HCT116 (cell line): Measurements from ENCODE around the gene PACS2. TPM values are rescaled to one million over a fixed set of nuclear protein-coding genes. Genes with fewer than 3 reads are reported as not detected.

Experiments used
- ATAC-seq: fragments of 200-7000 bp; cut with Tn5 transposase; 2 replicates; pipeline ENCODE4 v1.9.1; 2020; ENCODE audit warnings: mild to moderate bottlenecking, moderate library complexity
- BruUV-seq: library from RNA; stranded (reverse); fragments of 400-500 nt; replicated peaks from 2 replicates; lab custom pipeline; 2021; lab: Mats Ljungman, UMichigan
- CTCF ChIA-PET: fragments of 300-600 bp; sonication (Branson Sonifier 250); formaldehyde crosslinking; loops from one replicate; lab custom pipeline; 2021; ENCODE audit warnings: antibody characterized with exemption; lab: Charles Lee
- POLR2A ChIA-PET: fragments of 300-600, 350-600 bp; sonication (Branson Sonifier 250); formaldehyde crosslinking; loops from one replicate; lab custom pipeline; 2021; ENCODE audit warnings: antibody characterized with exemption; lab: Charles Lee
- RAD21 ChIA-PET, 2 experiments: fragments of 300-600 bp; sonication (Branson Sonifier 250); formaldehyde crosslinking; loops; one replicate each; lab custom pipeline; 2023; ENCODE audit warnings: low total read pairs in 2 of 2; ENCODE audit not compliant: uncharacterized antibody in 2 of 2, unreplicated experiment in 2 of 2, low non-redundant PET in 1 of 2; lab: Charles Lee
- DNase-seq: peaks from one replicate; pipeline ENCODE4 v3.0.0-alpha.2; 2010; ENCODE audit warnings: low read depth, low spot score
- H2AFZ ChIP-seq: fragments of 200-600 bp; shearing (Covaris generic), sonication (generic); 2 replicates; pipeline ENCODE4 v1.6.1; 2017; ENCODE audit warnings: low read depth, mixed run types, mixed read lengths, antibody characterized with exemption, low read length; ENCODE audit not compliant: poor library complexity, severe bottlenecking
- H3K27ac ChIP-seq: 2 replicates; pipeline ENCODE4 v1.5.1; 2012; ENCODE audit warnings: low read depth, low read length
- H3K27me3 ChIP-seq: fragments of 200-600 bp; sonication (generic); 2 replicates; pipeline ENCODE4 v1.6.1; 2016; ENCODE audit warnings: mixed run types, low read length, mixed read lengths; ENCODE audit not compliant: insufficient read depth
- H3K36me3 ChIP-seq, 2 experiments: fragments of 200-500 bp in 1 of 2; fragments of 200-600 bp in 1 of 2; sonication (Bioruptor generic) in 1 of 2; sonication (generic) in 1 of 2; 2 replicates each; pipeline versions ENCODE4 v1.5.1 to v1.6.1; 2014 to 2016; ENCODE audit warnings: low read length in 2 of 2, inconsistent platforms in 1 of 2, mixed read lengths in 1 of 2, mixed run types in 1 of 2; ENCODE audit not compliant: insufficient read depth in 2 of 2, control insufficient read depth in 1 of 2
- H3K4me1 ChIP-seq, 2 experiments: fragments of 200-600 bp in 1 of 2; sonication (generic) in 1 of 2; 2 replicates each; pipeline versions ENCODE4 v1.5.1 to v1.6.1; 2012 to 2017; ENCODE audit warnings: low read length in 2 of 2, inconsistent platforms in 1 of 2, mild to moderate bottlenecking in 1 of 2, mixed read lengths in 1 of 2, mixed run types in 1 of 2, moderate library complexity in 1 of 2; ENCODE audit not compliant: insufficient read depth in 2 of 2, control insufficient read depth in 1 of 2
- H3K4me2 ChIP-seq: fragments of 200-600 bp; sonication (generic); 2 replicates; pipeline ENCODE4 v1.6.1; 2017; ENCODE audit warnings: mixed run types, low read length, mixed read lengths
- H3K4me3 ChIP-seq, 2 experiments: fragments of 200-600 bp in 1 of 2; sonication (generic) in 1 of 2; replicated peaks in 1 of 2; 2 replicates each; pipeline ENCODE4 v1.5.1; 2011 to 2016; ENCODE audit warnings: low read length in 2 of 2, control low read depth in 1 of 2, low read depth in 1 of 2, mild to moderate bottlenecking in 1 of 2, mixed read lengths in 1 of 2, mixed run types in 1 of 2
- H3K79me2 ChIP-seq: fragments of 200-600 bp; sonication (generic); 2 replicates; pipeline ENCODE4 v1.6.1; 2017; ENCODE audit warnings: mild to moderate bottlenecking, mixed run types, low read length, moderate library complexity, mixed read lengths; ENCODE audit not compliant: insufficient read depth
- H3K9ac ChIP-seq: fragments of 200-600 bp; sonication (generic); 2 replicates; pipeline ENCODE4 v1.6.1; 2016; ENCODE audit warnings: low read length, mixed read lengths
- H3K9me2 ChIP-seq: fragments of 200-600 bp; sonication (generic), shearing (Covaris generic); 2 replicates; pipeline ENCODE4 v1.6.1; 2017; ENCODE audit warnings: mixed run types, mild to moderate bottlenecking, moderate library complexity; ENCODE audit not compliant: insufficient read depth
- H3K9me3 ChIP-seq, 2 experiments: fragments of 200-500 bp in 1 of 2; fragments of 200-600 bp in 1 of 2; sonication (Bioruptor generic) in 1 of 2; sonication (generic) in 1 of 2; 2 replicates each; pipeline ENCODE4 v1.6.1; 2014 to 2017; ENCODE audit warnings: low read length in 2 of 2, mixed read lengths in 2 of 2, inconsistent platforms in 1 of 2, low read depth in 1 of 2, mild to moderate bottlenecking in 1 of 2, mixed run types in 1 of 2, moderate library complexity in 1 of 2; ENCODE audit not compliant: control insufficient read depth in 1 of 2, insufficient read depth in 1 of 2
- H4K20me1 ChIP-seq: fragments of 200-600 bp; sonication (generic), shearing (Covaris generic); 2 replicates; pipeline ENCODE4 v1.6.1; 2017; ENCODE audit warnings: mixed run types, mild to moderate bottlenecking, moderate library complexity; ENCODE audit not compliant: insufficient read depth
- ATF3 ChIP-seq: IDR thresholded peaks from 2 replicates; pipeline ENCODE4 v1.6.1; 2012
- CBX3 ChIP-seq: IDR thresholded peaks from 2 replicates; pipeline ENCODE4 v1.6.1; 2012; ENCODE audit warnings: low read depth
- CEBPB ChIP-seq: IDR thresholded peaks from 2 replicates; pipeline ENCODE4 v1.6.1; 2012; ENCODE audit warnings: low read depth
- ELF1 ChIP-seq: IDR thresholded peaks from 2 replicates; pipeline ENCODE4 v1.6.1; 2012; ENCODE audit warnings: low read depth, borderline replicate concordance
- EZH2 ChIP-seq: fragments of 200-600 bp; sonication (generic); IDR thresholded peaks from 2 replicates; pipeline ENCODE4 v1.6.1; 2017; ENCODE audit warnings: antibody characterized with exemption, mixed run types
- JUND ChIP-seq: IDR thresholded peaks from 2 replicates; pipeline ENCODE4 v1.6.1; 2012
- MAX ChIP-seq: IDR thresholded peaks from 2 replicates; pipeline ENCODE4 v1.6.1; 2012
- RAD21 ChIP-seq: IDR thresholded peaks from 2 replicates; pipeline ENCODE4 v1.6.1; 2012; ENCODE audit warnings: low read depth, mild to moderate bottlenecking
- SIN3A ChIP-seq: IDR thresholded peaks from 2 replicates; pipeline ENCODE4 v1.6.1; 2012; ENCODE audit warnings: low read depth
- SRF ChIP-seq: IDR thresholded peaks from 2 replicates; pipeline ENCODE4 v1.6.1; 2012; ENCODE audit warnings: low read depth
- TCF7L2 ChIP-seq: IDR thresholded peaks from 2 replicates; pipeline ENCODE4 v1.7.0; 2011; ENCODE audit warnings: borderline replicate concordance, inconsistent platforms; ENCODE audit not compliant: insufficient read depth, insufficient read length; ENCODE audit errors: extremely low read depth
- YY1 ChIP-seq: IDR thresholded peaks from 2 replicates; pipeline ENCODE4 v1.6.1; 2011; ENCODE audit warnings: low read length, low read depth, moderate library complexity, mild to moderate bottlenecking; ENCODE audit not compliant: insufficient replicate concordance; ENCODE audit errors: extremely low read depth
- ZBTB33 ChIP-seq: IDR thresholded peaks from 2 replicates; pipeline ENCODE4 v1.6.1; 2011; ENCODE audit warnings: mild to moderate bottlenecking, low read length, moderate library complexity; ENCODE audit not compliant: insufficient replicate concordance; ENCODE audit errors: extremely low read depth
- ZFX ChIP-seq: fragments of 450-650 bp; IDR thresholded peaks from 2 replicates; pipeline ENCODE4 v1.6.1; 2017
- intact Hi-C: fragments of 100-400 bp; cut with micrococcal nuclease; formaldehyde crosslinking; loops from 2 replicates; pipeline ENCODE4 v1.10.0; 2022
- total RNA-seq: library from RNA; stranded (reverse); gene quantifications from one replicate; pipeline ENCODE4 v1.2.1, GENCODE V29; 2021; ENCODE audit not compliant: unreplicated experiment

The PACS2 gene
- total RNA-seq, 1 experiment from 2014 or later: 75.5 TPM

GRCh38 chr14:105388110-105388951, 73.8 kb downstream of the PACS2 start:
- no peaks in the 10 kb centered on the region for H3K4me1 ChIP-seq
- no peak overlapping the region for H3K4me3 ChIP-seq
- H3K36me3 ChIP-seq: no peaks in the 10 kb centered on the region
- H3K27ac ChIP-seq: no peak overlapping the region
- no peak for ATAC-seq
- H3K27me3 ChIP-seq: no peaks in the 10 kb centered on the region
- TF ChIP-seq MAX: no peak
- no peak for TF ChIP-seq CBX3
- TF ChIP-seq TCF7L2: no peak
- TF ChIP-seq EZH2: no peak
- no peak for TF ChIP-seq SRF
- TF ChIP-seq ATF3: no peak
- no peak for TF ChIP-seq ZFX
- RAD21 ChIA-PET: no interaction called here
- no peak for DNase-seq
- H3K79me2 ChIP-seq: no peaks in the 10 kb centered on the region
- CTCF ChIA-PET: no interaction called here
- no peaks in the 10 kb centered on the region for H4K20me1 ChIP-seq
- H3K9me3 ChIP-seq: no peaks in the 10 kb centered on the region
- intact Hi-C loops: no loop called here
- POLR2A ChIA-PET: no interaction called here
- H3K9ac ChIP-seq: no peak overlapping the region
- no peak overlapping the region for H2AFZ ChIP-seq
- BruUV-seq: no TSS peak
- no peaks in the 10 kb centered on the region for H3K9me2 ChIP-seq
- H3K4me2 ChIP-seq: no peak overlapping the region

- no peaks in the 10 kb centered on the region for H4K20me1 ChIP-seq
- intact Hi-C loops: no loop called here
- no TSS peak for BruUV-seq
- DNase-seq (no peak), ATAC-seq (no peak)
- no peaks in the 10 kb centered on the region for H3K79me2 ChIP-seq
- H3K4me1 ChIP-seq: no peaks in the 10 kb centered on the region
- no peak overlapping the region for H3K4me2 ChIP-seq
- no peak overlapping the region for H3K27ac ChIP-seq
- POLR2A ChIA-PET: no interaction called here
- no peaks in the 10 kb centered on the region for H3K9me3 ChIP-seq
- CTCF ChIA-PET: no interaction called here
- no peaks in the 10 kb centered on the region for H3K36me3 ChIP-seq
- H3K9me2 ChIP-seq: no peaks in the 10 kb centered on the region
- H2AFZ ChIP-seq: no peak overlapping the region
- RAD21 ChIA-PET: interaction anchor here in 1 of 2 experiments (0.7 kb wide), 1 partner anchor 54 kb away, joined by 3 read pairs; no protein-coding TSS in a partner anchor
- H3K9ac ChIP-seq: no peak overlapping the region
- no peak overlapping the region for H3K4me3 ChIP-seq
- H3K27me3 ChIP-seq: no peaks in the 10 kb centered on the region
- no peak for TF ChIP-seq CEBPB
- TF ChIP-seq RAD21: no peak
- TF ChIP-seq MAX: no peak
- no peak for TF ChIP-seq TCF7L2
- TF ChIP-seq SIN3A: no peak
- TF ChIP-seq YY1: no peak
- no peak for TF ChIP-seq ZBTB33
- TF ChIP-seq ZFX: no peak
- no peak for TF ChIP-seq EZH2
- TF ChIP-seq SRF: no peak
- no peak for TF ChIP-seq ELF1
- TF ChIP-seq JUND: no peak
Observed at GRCh38 chr14:105388976-105389375, 74.4 kb downstream of the PACS2 start.
